ENCODE measurements around the gene GDAP2. TPM values are rescaled to one million over a fixed set of nuclear protein-coding genes. Genes with fewer than 3 reads are reported as not detected.

Gene GDAP2
- total and polyA plus RNA-seq, 5 donors = 3.2 to 18.3 (median 14.9) TPM

- no peak for ATAC-seq
- DNase-seq = no peak
- 93% methylated on average over 3 of the region's 3 CpGs for WGBS
Measured at GRCh38 chr1:117841117-117841650, 88.2 kb downstream of the GDAP2 start.

GRCh38 chr1:117838911-117839310 is 90.5 kb downstream of the GDAP2 start:
- Histone ChIP-seq H3K4me1 (ENCODE audit: control insufficient read depth, insufficient read depth, low read length) (peaks cover 2% of the 10 kb centered on the region), H3K27me3 (ENCODE audit: control insufficient read depth, insufficient read depth) (no peaks in the 10 kb centered on the region), H3K27ac (ENCODE audit: low read length) (no peak overlapping the region), H3K9me3 (ENCODE audit: control insufficient read depth, low read length) (no peaks in the 10 kb centered on the region), H3K4me3 (ENCODE audit: low read length) (no peak overlapping the region)
- ATAC-seq = no peak
- whole genome bisulfite sequencing = 98% methylated on average over 3 of the region's 3 CpGs
- no peak for DNase-seq
- intact Hi-C loops (cut with DNase I) = no loop called here

More at GRCh38 chr1:117841117-117841650, 88.2 kb downstream of the GDAP2 start:
- Histone ChIP-seq H3K27me3 (ENCODE audit: control insufficient read depth, insufficient read depth) (no peaks in the 10 kb centered on the region), H3K4me1 (ENCODE audit: control insufficient read depth, insufficient read depth, low read length) (peaks cover 2% of the 10 kb centered on the region), H3K27ac (ENCODE audit: low read length) (no peak overlapping the region), H3K4me3 (ENCODE audit: low read length) (no peak overlapping the region), H3K9me3 (ENCODE audit: control insufficient read depth, low read length) (no peaks in the 10 kb centered on the region)
- intact Hi-C loops (cut with DNase I) = no loop called here

DNA sequence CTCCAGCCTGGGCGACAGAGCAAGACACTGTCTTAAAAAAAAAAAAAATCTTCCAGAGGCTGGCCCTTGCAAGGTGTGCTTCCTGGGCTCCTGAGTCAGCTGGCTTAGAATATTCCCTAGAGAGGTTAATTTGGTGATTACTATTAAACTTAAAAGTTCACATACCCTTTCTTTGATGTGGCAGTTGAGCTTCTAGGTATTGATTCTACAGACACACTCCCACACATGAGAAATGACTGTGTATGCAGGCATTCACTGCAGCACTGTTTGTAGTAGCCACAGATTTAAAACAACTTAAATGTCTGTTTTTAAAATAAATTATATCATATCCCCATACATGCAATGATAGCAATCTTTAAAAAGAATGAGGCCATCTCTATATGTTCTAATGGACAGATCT is 93.4 kb downstream of the GDAP2 start:
- ATAC-seq = no peak
- no peaks in the 10 kb centered on the region for H3K4me1 ChIP-seq (ENCODE audit: control insufficient read depth, insufficient read depth, low read length)
- H3K9me3 ChIP-seq (ENCODE audit: control insufficient read depth, low read length) = no peaks in the 10 kb centered on the region
- no peak overlapping the region for H3K27ac ChIP-seq (ENCODE audit: low read length)
- intact Hi-C loops (cut with DNase I) = no loop called here
- DNase-seq = no peak
- 92% methylated on average over 1 of the region's 1 CpG for WGBS
- no peaks in the 10 kb centered on the region for H3K27me3 ChIP-seq (ENCODE audit: control insufficient read depth, insufficient read depth)
- no peak overlapping the region for H3K4me3 ChIP-seq (ENCODE audit: low read length)

GRCh38 chr1:117834416-117834815 is 95.0 kb downstream of the GDAP2 start:
- H3K27ac ChIP-seq (ENCODE audit: low read length) = no peak overlapping the region
- no peak for ATAC-seq
- WGBS = 78% methylated on average over 4 of the region's 4 CpGs
- H3K9me3 ChIP-seq (ENCODE audit: control insufficient read depth, low read length) = no peaks in the 10 kb centered on the region
- H3K27me3 ChIP-seq (ENCODE audit: control insufficient read depth, insufficient read depth) = no peaks in the 10 kb centered on the region
- intact Hi-C loops (cut with DNase I) = no loop called here
- H3K4me1 ChIP-seq (ENCODE audit: control insufficient read depth, insufficient read depth, low read length) = no peaks in the 10 kb centered on the region
- DNase-seq = no peak
- H3K4me3 ChIP-seq (ENCODE audit: low read length) = no peak overlapping the region

DNA sequence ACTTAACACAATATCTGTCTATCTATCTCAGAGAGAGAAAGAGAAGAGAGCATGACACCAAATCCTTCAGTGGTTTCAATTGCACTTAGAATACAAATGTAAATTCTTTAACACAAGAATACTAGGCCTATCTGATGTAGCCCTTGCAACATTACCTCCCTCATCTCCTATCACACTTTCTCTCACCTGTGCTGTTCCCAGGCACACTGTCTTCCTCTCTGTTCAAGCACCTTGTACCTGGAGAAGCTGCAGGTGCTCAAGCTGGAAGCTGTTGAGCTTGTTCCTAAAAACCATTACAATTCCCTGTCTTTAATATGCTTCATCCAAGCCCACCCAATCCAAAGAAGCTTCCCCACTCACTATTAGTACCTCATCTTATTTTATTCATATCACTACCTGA is 97.0 kb downstream of the GDAP2 start:
- Histone ChIP-seq H3K27me3 (ENCODE audit: control insufficient read depth, insufficient read depth) (no peaks in the 10 kb centered on the region), H3K9me3 (ENCODE audit: control insufficient read depth, low read length) (no peaks in the 10 kb centered on the region), H3K4me1 (ENCODE audit: control insufficient read depth, insufficient read depth, low read length) (no peaks in the 10 kb centered on the region), H3K27ac (ENCODE audit: low read length) (no peak overlapping the region), H3K4me3 (ENCODE audit: low read length) (no peak overlapping the region)
- DNase-seq (no peak), ATAC-seq (no peak)
- intact Hi-C loops (cut with DNase I) = no loop called here

GRCh38 chr1:117830222-117830621 is 99.2 kb downstream of the GDAP2 start:
- DNase-seq (no peak), ATAC-seq (no peak)
- no peak overlapping the region for H3K4me3 ChIP-seq (ENCODE audit: low read length)
- no peak overlapping the region for H3K27ac ChIP-seq (ENCODE audit: low read length)
- 72% methylated on average over 4 of the region's 4 CpGs for WGBS
- H3K27me3 ChIP-seq (ENCODE audit: control insufficient read depth, insufficient read depth) = no peaks in the 10 kb centered on the region
- H3K4me1 ChIP-seq (ENCODE audit: control insufficient read depth, insufficient read depth, low read length) = no peaks in the 10 kb centered on the region
- intact Hi-C loops (cut with DNase I) = no loop called here
- no peaks in the 10 kb centered on the region for H3K9me3 ChIP-seq (ENCODE audit: control insufficient read depth, low read length)

- no peaks in the 10 kb centered on the region for H3K9me3 ChIP-seq (ENCODE audit: control insufficient read depth, low read length)
- 33% methylated on average over 4 of the region's 4 CpGs for WGBS
- ATAC-seq (peak; percentile 96), DNase-seq (peak; percentile 90 to 96 (median 94))
- H3K4me3 ChIP-seq (ENCODE audit: low read length) = no peak overlapping the region
- intact Hi-C loops (cut with DNase I) = no loop called here
- H3K27me3 ChIP-seq (ENCODE audit: control insufficient read depth, insufficient read depth) = no peaks in the 10 kb centered on the region
- H3K27ac ChIP-seq (ENCODE audit: low read length) = no peak overlapping the region
- peaks cover 2% of the 10 kb centered on the region for H3K4me1 ChIP-seq (ENCODE audit: control insufficient read depth, insufficient read depth, low read length)
Measured at GRCh38 chr1:117828201-117828600, 101.2 kb downstream of the GDAP2 start.

DNA sequence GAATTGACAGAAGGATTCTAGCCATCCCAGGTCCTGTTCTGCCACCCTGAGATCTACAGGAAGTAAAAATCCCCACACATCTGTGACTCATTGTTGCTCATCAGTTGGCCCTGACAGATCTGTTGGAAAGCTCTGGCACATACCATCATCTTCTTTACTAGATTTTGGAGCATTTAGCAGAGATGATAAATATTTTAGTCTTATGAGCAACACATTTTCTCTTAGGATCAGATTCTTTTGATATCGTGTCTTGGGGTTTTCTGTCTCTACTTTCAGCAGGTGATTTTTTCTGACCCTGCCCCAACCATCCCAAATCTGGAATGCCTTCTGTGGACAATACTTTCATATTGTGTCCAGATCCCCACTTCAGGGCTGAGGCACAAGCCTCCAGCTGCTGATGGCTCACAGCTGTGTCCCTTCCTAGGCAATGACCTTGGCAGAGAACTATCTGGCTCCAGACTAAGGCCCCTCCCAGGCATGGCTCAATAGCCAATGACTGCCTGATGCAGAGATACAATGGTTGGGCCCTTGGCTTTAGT is 102.8 kb downstream of the GDAP2 start:
- Histone ChIP-seq H3K27me3 (ENCODE audit: control insufficient read depth, insufficient read depth) (no peaks in the 10 kb centered on the region), H3K27ac (ENCODE audit: low read length) (no peak overlapping the region), H3K4me3 (ENCODE audit: low read length) (no peak overlapping the region), H3K9me3 (ENCODE audit: control insufficient read depth, low read length) (no peaks in the 10 kb centered on the region), H3K4me1 (ENCODE audit: control insufficient read depth, insufficient read depth, low read length) (peaks cover 2% of the 10 kb centered on the region)
- peak; percentile 74 to 88 (median 79) for DNase-seq
- peak; percentile 73 to 81 for ATAC-seq
- 61% methylated on average over 1 of the region's 1 CpG for WGBS
- intact Hi-C loops (cut with DNase I) = no loop called here

DNA sequence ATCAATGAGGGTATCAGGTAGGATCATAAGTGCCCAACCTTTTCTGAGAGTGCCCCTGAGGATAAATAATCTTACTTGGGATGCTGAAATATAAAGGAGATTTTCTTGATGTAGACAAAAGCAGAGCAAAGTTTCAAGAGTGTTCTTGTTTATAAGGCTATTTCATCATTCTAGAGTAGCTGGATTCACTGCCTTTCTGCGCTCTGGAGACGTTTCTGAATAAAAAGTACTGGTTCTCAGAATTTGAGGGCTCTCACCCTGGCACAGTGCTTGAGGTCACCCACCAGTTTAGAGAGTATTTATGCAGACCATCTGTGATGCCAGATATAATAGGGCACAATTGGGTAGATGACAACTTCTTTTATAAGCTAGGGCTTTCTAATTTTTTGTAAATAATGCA is 103.3 kb downstream of the GDAP2 start:
- 17% methylated on average over 2 of the region's 2 CpGs for WGBS

GRCh38 chr1:117825414-117825813 is 104.0 kb downstream of the GDAP2 start:
- no peak for ATAC-seq
- no peaks in the 10 kb centered on the region for H3K9me3 ChIP-seq (ENCODE audit: control insufficient read depth, low read length)
- peaks cover 12% of the 10 kb centered on the region for H3K4me1 ChIP-seq (ENCODE audit: control insufficient read depth, insufficient read depth, low read length)
- H3K27ac ChIP-seq (ENCODE audit: low read length) = peak overlapping the region; percentile 49
- intact Hi-C loops (cut with DNase I) = no loop called here
- 71% methylated on average over 2 of the region's 2 CpGs for WGBS
- DNase-seq = peak; percentile 49 to 77 (median 65)
- H3K4me3 ChIP-seq (ENCODE audit: low read length) = no peak overlapping the region
- H3K27me3 ChIP-seq (ENCODE audit: control insufficient read depth, insufficient read depth) = no peaks in the 10 kb centered on the region

More for the DNA sequence above, 103.3 kb downstream of the GDAP2 start:
- no peak overlapping the region for H3K27ac ChIP-seq (ENCODE audit: low read length)
- H3K4me3 ChIP-seq (ENCODE audit: low read length) = no peak overlapping the region
- ATAC-seq (no peak), DNase-seq (peak in 1 of 3 donors; percentile 43)
- no peaks in the 10 kb centered on the region for H3K9me3 ChIP-seq (ENCODE audit: control insufficient read depth, low read length)
- H3K27me3 ChIP-seq (ENCODE audit: control insufficient read depth, insufficient read depth) = no peaks in the 10 kb centered on the region
- intact Hi-C loops (cut with DNase I) = no loop called here
- H3K4me1 ChIP-seq (ENCODE audit: control insufficient read depth, insufficient read depth, low read length) = peaks cover 6% of the 10 kb centered on the region

DNA sequence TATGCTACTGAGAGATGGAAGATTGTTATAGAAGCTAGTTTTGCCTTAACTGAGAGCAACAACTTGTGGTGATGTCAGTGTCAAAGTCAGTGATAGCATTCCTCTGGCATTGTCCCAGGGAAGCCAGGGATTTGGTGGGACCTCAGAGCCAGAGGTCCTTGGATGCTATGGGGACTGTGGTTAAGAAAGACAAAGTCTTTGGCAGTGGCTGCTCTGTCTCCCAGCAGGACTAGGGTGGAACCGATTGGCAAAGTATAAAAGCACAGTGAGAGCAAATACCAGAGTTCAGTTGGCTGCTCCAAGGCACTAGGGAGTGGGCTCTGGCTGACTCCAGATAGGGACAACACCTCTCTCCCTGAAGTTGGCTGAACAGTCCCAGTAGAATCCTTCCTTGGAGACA is 104.8 kb downstream of the GDAP2 start:
- Histone ChIP-seq H3K4me1 (ENCODE audit: control insufficient read depth, insufficient read depth, low read length) (peaks cover 12% of the 10 kb centered on the region), H3K9me3 (ENCODE audit: control insufficient read depth, low read length) (no peaks in the 10 kb centered on the region), H3K27ac (ENCODE audit: low read length) (no peak overlapping the region), H3K4me3 (ENCODE audit: low read length) (no peak overlapping the region), H3K27me3 (ENCODE audit: control insufficient read depth, insufficient read depth) (no peaks in the 10 kb centered on the region)
- 54% methylated on average over 1 of the region's 1 CpG for WGBS
- peak; percentile 38 to 59 for ATAC-seq
- intact Hi-C loops (cut with DNase I) = no loop called here
- DNase-seq = peak; percentile 54 to 83 (median 70)
